Common myeloid progenitor, CD34-positive (primary cell): Measurements from ENCODE around the gene PRKCE.

Experiments used
- CTCF ChIA-PET: fragments of 350-600 bp; sonication (Branson Sonifier 250); formaldehyde crosslinking; loops from one replicate; lab custom pipeline; 2021; ENCODE audit warnings: antibody characterized with exemption; lab: Charles Lee
- POLR2A ChIA-PET: fragments of 350-600 bp; sonication (Branson Sonifier 250); formaldehyde crosslinking; loops from one replicate; lab custom pipeline; 2021; ENCODE audit warnings: antibody characterized with exemption; lab: Charles Lee
- DNase-seq, 3 donors: peaks; one replicate each; pipeline versions ENCODE4 v3.0.0 to v3.0.0-alpha.2; 2013
- H3K27ac ChIP-seq, 2 experiments: 1 replicate in 1 of 2; 2 replicates in 1 of 2; pipeline ENCODE4 v1.7.0; 2013; ENCODE audit warnings: inconsistent platforms in 2 of 2, low read length in 2 of 2, mild to moderate bottlenecking in 2 of 2, low read depth in 1 of 2, moderate library complexity in 1 of 2; ENCODE audit not compliant: severe bottlenecking in 2 of 2, insufficient read depth in 1 of 2, poor library complexity in 1 of 2
- H3K27me3 ChIP-seq, 5 experiments: replicated peaks in 2 of 5; 1 replicate in 3 of 5; 2 replicates in 2 of 5; pipeline versions ENCODE4 v1.6.1 to v1.7.0; 2013; ENCODE audit warnings: low read length in 4 of 5, mild to moderate bottlenecking in 2 of 5, moderate library complexity in 2 of 5, inconsistent platforms in 1 of 5; ENCODE audit not compliant: insufficient read depth in 5 of 5, control insufficient read depth in 4 of 5
- H3K36me3 ChIP-seq, 4 experiments: 1 replicate in 2 of 4; 2 replicates in 2 of 4; pipeline versions ENCODE4 v1.6.1 to v1.7.0; 2013; ENCODE audit warnings: low read length in 3 of 4, control low read depth in 1 of 4, mild to moderate bottlenecking in 1 of 4; ENCODE audit not compliant: control insufficient read depth in 4 of 4, insufficient read depth in 4 of 4
- H3K4me1 ChIP-seq, 4 experiments: 1 replicate in 3 of 4; 2 replicates in 1 of 4; pipeline versions ENCODE4 v1.6.1 to v1.7.1; 2013; ENCODE audit warnings: low read length in 3 of 4, mild to moderate bottlenecking in 3 of 4, control low read depth in 1 of 4, inconsistent platforms in 1 of 4, moderate library complexity in 1 of 4; ENCODE audit not compliant: control insufficient read depth in 4 of 4, insufficient read depth in 4 of 4; ENCODE audit errors: control extremely low read depth in 1 of 4
- H3K4me3 ChIP-seq, 7 experiments: 1 replicate in 4 of 7; 2 replicates in 3 of 7; pipeline versions ENCODE4 v1.5.1 to v1.7.0; 2013; ENCODE audit warnings: mild to moderate bottlenecking in 7 of 7, low read length in 6 of 7, moderate library complexity in 6 of 7, inconsistent platforms in 2 of 7, low read depth in 2 of 7, control low read depth in 1 of 7; ENCODE audit not compliant: insufficient read depth in 4 of 7, control insufficient read depth in 1 of 7; ENCODE audit errors: extremely low read depth in 1 of 7
- H3K9me3 ChIP-seq, 5 experiments: 1 replicate in 4 of 5; 2 replicates in 1 of 5; pipeline versions ENCODE4 v1.6.1 to v1.7.1; 2013; ENCODE audit warnings: low read length in 4 of 5, mild to moderate bottlenecking in 2 of 5, inconsistent platforms in 1 of 5, low read depth in 1 of 5, moderate library complexity in 1 of 5; ENCODE audit not compliant: control insufficient read depth in 4 of 5, insufficient read depth in 2 of 5; ENCODE audit errors: control extremely low read depth in 1 of 5
- WGBS: methylation state at CpG from one replicate; pipeline ENCODE4 v1.1.5; 2013; ENCODE audit not compliant: insufficient coverage; 5-methylcytosine and 5-hydroxymethylcytosine counted together

Gene PRKCE

DNA sequence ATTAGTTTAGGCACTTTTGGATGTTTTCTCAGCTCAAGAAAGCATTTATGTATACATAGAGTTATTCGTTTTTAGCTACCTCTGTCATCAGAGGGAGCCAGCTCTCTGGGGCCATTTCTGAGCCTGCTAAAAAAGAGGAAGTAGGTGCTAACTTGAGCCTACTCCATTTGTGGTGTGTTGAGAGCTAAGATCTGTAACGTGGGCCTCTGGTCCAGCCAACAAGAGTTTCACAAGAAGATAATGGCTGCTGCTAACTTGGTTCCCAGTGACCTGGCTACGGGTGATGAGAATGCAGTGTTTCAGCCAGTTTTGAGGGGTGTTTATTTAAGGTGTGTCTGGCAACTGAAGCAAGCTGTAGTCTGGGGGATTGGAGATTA, 182.5 kb downstream of the PRKCE start:
- CTCF ChIA-PET, result interaction anchor here (0.7 to 1.7 kb wide), 8 partner anchors 20 to 188 kb away, joined by 3 to 5 read pairs (median 3); no protein-coding TSS in a partner anchor
- DNase-seq, result peak; percentile 38 to 83 (median 73)
- WGBS, result 50% methylated on average over 2 of the region's 3 CpGs
- Histone ChIP-seq H3K27ac (peak overlapping the region in 1 of 2 experiments; percentile 10), H3K9me3 (peaks cover 0 to 14% (median 3%) of the 10 kb centered on the region in 5 experiments), H3K36me3 (no peaks in the 10 kb centered on the region), H3K27me3 (no peaks in the 10 kb centered on the region), H3K4me1 (peaks cover 0 to 44% (median 12%) of the 10 kb centered on the region in 4 experiments), H3K4me3 (no peak overlapping the region)
- POLR2A ChIA-PET, result interaction anchor here (1.0 kb wide), 1 partner anchor 14 kb away, joined by 5 read pairs; no protein-coding TSS in a partner anchor

DNA sequence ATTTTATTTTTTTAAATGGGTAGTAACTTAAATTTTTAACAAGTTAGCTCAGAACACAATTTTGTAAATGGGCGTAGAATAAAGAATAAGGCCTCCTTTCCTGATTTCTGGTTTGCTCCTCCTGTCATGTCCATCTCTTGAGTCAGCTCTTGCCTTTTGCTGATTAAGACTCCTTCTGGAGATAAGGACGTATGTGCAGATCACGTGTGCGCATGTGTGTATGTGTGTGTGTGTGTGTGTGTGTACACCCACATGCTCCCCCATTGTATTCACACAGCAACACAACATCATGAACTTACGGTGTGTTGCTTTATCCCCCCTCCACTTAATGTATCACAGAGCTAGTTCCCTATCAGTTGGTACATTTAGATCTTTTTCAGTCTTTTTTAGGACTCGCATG, 182.9 kb downstream of the PRKCE start:
- no peak overlapping the region for H3K27ac ChIP-seq
- no peaks in the 10 kb centered on the region for H3K27me3 ChIP-seq
- WGBS, result 100% methylated on average over 1 of the region's 6 CpGs
- H3K4me3 ChIP-seq, result no peak overlapping the region
- H3K36me3 ChIP-seq, result no peaks in the 10 kb centered on the region
- CTCF ChIA-PET, result interaction anchor here (0.7 to 1.7 kb wide), 7 partner anchors 19 to 188 kb away, joined by 3 to 5 read pairs (median 3); no protein-coding TSS in a partner anchor
- POLR2A ChIA-PET, result interaction anchor here (1.0 kb wide), 1 partner anchor 13 kb away, joined by 5 read pairs; no protein-coding TSS in a partner anchor
- peaks cover 0 to 12% (median 3%) of the 10 kb centered on the region in 5 experiments for H3K9me3 ChIP-seq
- DNase-seq, result peak in 1 of 3 donors; percentile 25
- H3K4me1 ChIP-seq, result peaks cover 0 to 44% (median 14%) of the 10 kb centered on the region in 4 experiments

DNA sequence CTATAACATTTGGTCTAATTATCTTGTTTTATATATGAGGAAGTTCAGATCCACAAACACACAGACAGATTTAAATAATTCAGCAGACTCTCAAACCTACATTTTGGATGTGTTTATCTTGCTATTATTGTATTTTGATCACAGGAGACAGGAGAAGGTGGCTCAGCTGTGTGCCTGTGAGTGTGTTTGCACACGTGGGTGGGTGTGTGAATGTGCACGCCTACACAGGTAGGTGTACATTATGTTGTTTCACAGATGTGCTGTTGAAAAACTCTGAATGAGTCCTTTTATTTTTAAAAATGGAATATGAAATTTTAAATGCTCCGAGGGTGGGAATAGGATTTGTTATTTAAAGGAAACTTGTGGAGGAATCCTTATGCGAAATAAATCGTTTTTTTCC, 183.4 kb downstream of the PRKCE start:
- POLR2A ChIA-PET, result interaction anchor here (1.0 kb wide), 1 partner anchor 13 kb away, joined by 5 read pairs; no protein-coding TSS in a partner anchor
- Histone ChIP-seq H3K4me1 (peaks cover 0 to 49% (median 19%) of the 10 kb centered on the region in 4 experiments), H3K36me3 (no peaks in the 10 kb centered on the region), H3K27me3 (no peaks in the 10 kb centered on the region), H3K4me3 (no peak overlapping the region), H3K9me3 (peaks cover 0 to 12% (median 3%) of the 10 kb centered on the region in 5 experiments), H3K27ac (no peak overlapping the region)
- CTCF ChIA-PET, result interaction anchor here (1.0 kb wide), 1 partner anchor 53 kb away, joined by 3 read pairs; no protein-coding TSS in a partner anchor
- WGBS, result 82% methylated on average over 3 of the region's 5 CpGs
- peak in 1 of 3 donors; percentile 23 for DNase-seq

DNA sequence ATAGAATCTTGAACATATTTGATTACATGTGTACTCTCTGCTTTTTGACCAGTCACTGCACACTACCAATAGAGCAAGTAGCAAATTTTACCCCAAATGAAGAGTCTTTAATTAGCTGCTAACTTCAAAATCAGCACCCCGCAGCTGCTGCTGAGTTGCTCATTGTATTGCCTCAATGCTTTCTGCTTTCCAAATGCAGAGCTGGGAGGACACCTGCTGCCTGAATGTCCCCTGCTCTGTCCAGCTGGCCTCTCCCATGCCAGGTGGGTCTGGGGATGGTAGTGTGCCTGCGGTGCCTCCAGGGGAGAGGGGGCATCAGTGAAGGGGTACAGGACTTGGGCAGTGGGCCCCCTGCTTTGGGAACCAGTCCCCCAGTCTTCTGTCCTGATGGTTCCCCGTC, 184.8 kb downstream of the PRKCE start:
- WGBS, result 100% methylated on average over 1 of the region's 3 CpGs
- Histone ChIP-seq H3K9me3 (no peaks in the 10 kb centered on the region), H3K4me1 (peaks cover 0 to 63% (median 32%) of the 10 kb centered on the region in 4 experiments), H3K27me3 (no peaks in the 10 kb centered on the region), H3K4me3 (no peak overlapping the region), H3K27ac (no peak overlapping the region), H3K36me3 (no peaks in the 10 kb centered on the region)
- POLR2A ChIA-PET, result no interaction called here
- CTCF ChIA-PET, result interaction anchor here (0.8 kb wide), 1 partner anchor 8 kb away, joined by 3 read pairs; no protein-coding TSS in a partner anchor
- DNase-seq, result no peak

DNA sequence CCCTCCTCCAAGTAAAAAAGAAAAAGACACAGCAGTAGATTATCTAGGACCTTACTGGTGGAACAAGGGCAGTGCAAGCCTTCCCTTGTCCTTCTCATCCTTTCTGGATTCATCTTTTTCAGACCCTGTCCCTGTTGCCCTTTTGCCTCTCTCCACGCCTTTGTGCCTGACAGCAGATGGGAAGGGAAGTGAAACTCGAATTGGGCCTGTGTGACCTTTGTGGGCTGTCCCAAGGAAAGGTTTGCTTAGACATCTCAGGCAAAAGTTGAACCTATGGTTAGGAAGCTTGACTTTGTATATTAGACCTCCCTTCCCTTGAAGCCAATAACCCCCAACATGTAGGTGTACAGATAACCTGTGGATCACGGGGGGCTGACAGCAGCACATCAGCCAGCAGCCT, 185.3 kb downstream of the PRKCE start:
- Histone ChIP-seq H3K27me3 (no peaks in the 10 kb centered on the region), H3K27ac (no peak overlapping the region), H3K9me3 (no peaks in the 10 kb centered on the region), H3K36me3 (no peaks in the 10 kb centered on the region), H3K4me3 (no peak overlapping the region), H3K4me1 (peaks cover 0 to 67% (median 37%) of the 10 kb centered on the region in 4 experiments)
- DNase-seq, result no peak
- WGBS, result no CpG with 5 or more reads among the region's 3 CpGs
- ChIA-PET CTCF (interaction anchor here (0.8 kb wide), 1 partner anchor 9 kb away, joined by 3 read pairs; no protein-coding TSS in a partner anchor), POLR2A (no interaction called here)

DNA sequence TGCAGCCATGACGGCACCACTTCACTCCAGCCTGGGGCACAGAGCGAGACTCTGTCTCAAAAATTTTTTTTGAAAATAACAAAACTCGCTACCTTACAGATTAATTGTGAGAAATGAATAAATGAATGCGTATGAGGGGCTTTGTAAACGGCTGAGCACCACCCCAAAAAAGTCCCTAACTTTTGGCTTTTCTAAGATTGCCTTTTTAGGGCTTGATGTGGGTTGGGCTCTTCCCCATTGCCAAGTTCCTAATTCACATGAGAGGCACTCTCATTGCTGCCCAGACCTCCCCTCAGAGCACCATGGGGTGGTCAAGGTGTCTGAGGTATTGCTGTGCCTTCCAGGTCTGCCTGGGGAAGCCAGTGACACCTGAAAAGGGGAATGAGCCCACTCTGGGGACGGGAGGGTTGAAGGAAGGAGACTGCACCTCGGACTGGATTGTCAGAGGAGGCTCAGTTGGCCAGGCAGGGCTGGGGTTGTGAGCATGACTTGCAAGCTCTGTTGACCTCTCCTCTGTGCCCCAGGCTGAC, 186.4 kb downstream of the PRKCE start:
- H3K27me3 ChIP-seq, result no peaks in the 10 kb centered on the region
- ChIA-PET CTCF (no interaction called here), POLR2A (no interaction called here)
- WGBS, result 81% methylated on average over 3 of the region's 7 CpGs
- no peaks in the 10 kb centered on the region for H3K36me3 ChIP-seq
- DNase-seq, result no peak
- H3K4me1 ChIP-seq, result peaks cover 7 to 79% (median 48%) of the 10 kb centered on the region in 4 experiments
- no peaks in the 10 kb centered on the region for H3K9me3 ChIP-seq
- H3K27ac ChIP-seq, result no peak overlapping the region
- H3K4me3 ChIP-seq, result no peak overlapping the region
